ENCODE data around the gene WDR4.

GRCh38 chr21:42806509-42807140 is 72.7 kb downstream of the WDR4 start:
- no peak for TF ChIP-seq CTCF (IDR thresholded peaks at IDR 0.05; ENCODE audit: low read depth, low read length)
- no peak for TF ChIP-seq POLR2A (IDR thresholded peaks at IDR 0.05; ENCODE audit: extremely low read depth, insufficient read length)
- no peak for TF ChIP-seq MYC (IDR thresholded peaks at IDR 0.05; ENCODE audit: low read depth, low read length)
- TF ChIP-seq MAX (IDR thresholded peaks at IDR 0.05; ENCODE audit: low read depth, low read length): no peak
